Lower leg skin (tissue), 3 donors: ENCODE results near the gene FAM180A.

Experiments
- POLR2A ChIP-seq, 2 donors: fragments of 450-650 bp; IDR thresholded peaks; one replicate each; pipeline ENCODE4 v1.6.1; 2016 to 2017; ENCODE audit warnings: antibody characterized with exemption in 2 of 2, mild to moderate bottlenecking in 1 of 2, moderate library complexity in 1 of 2
- TF ChIP-seq, protein P1 (sequence below), 3 donors: fragments of 450-650 bp; IDR thresholded peaks; one replicate each; pipeline ENCODE4 v1.5.1; 2016; ENCODE audit warnings: antibody characterized with exemption in 3 of 3, mild to moderate bottlenecking in 3 of 3, moderate library complexity in 2 of 3

- TF ChIP-seq POLR2A (IDR thresholded peaks at IDR 0.05): no peak
- TF ChIP-seq, protein P1, sequence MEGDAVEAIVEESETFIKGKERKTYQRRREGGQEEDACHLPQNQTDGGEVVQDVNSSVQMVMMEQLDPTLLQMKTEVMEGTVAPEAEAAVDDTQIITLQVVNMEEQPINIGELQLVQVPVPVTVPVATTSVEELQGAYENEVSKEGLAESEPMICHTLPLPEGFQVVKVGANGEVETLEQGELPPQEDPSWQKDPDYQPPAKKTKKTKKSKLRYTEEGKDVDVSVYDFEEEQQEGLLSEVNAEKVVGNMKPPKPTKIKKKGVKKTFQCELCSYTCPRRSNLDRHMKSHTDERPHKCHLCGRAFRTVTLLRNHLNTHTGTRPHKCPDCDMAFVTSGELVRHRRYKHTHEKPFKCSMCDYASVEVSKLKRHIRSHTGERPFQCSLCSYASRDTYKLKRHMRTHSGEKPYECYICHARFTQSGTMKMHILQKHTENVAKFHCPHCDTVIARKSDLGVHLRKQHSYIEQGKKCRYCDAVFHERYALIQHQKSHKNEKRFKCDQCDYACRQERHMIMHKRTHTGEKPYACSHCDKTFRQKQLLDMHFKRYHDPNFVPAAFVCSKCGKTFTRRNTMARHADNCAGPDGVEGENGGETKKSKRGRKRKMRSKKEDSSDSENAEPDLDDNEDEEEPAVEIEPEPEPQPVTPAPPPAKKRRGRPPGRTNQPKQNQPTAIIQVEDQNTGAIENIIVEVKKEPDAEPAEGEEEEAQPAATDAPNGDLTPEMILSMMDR (IDR thresholded peaks at IDR 0.05): no peak
These were observed 34.0 kb downstream of the FAM180A start for GRCh38 chr7:135714534-135715009.
